Naive thymus-derived CD4-positive, alpha-beta T cell (primary cell): ENCODE measurements around the gene C2CD2. TPM values are rescaled to one million over a fixed set of nuclear protein-coding genes. Genes with fewer than 3 reads are reported as not detected.
"Not testable (repeated sequence)": the region's sequence is repeated elsewhere in the genome, so short reads cannot be mapped to it uniquely, and the experiment has no call there.

ENCODE experiments used
- ATAC-seq: fragments of 150-1000 bp; cut with Tn5 transposase; 2 replicates; pipeline ENCODE4 v1.10.0; 2021; ENCODE audit warnings: mild to moderate bottlenecking, moderate library complexity
- CTCF ChIA-PET: fragments of 350-600 bp; sonication (Branson Sonifier 250); formaldehyde crosslinking; loops from one replicate; lab custom pipeline; 2021; ENCODE audit warnings: antibody characterized with exemption; lab: Charles Lee
- POLR2A ChIA-PET: fragments of 350-600 bp; sonication (Branson Sonifier 250); formaldehyde crosslinking; loops from one replicate; lab custom pipeline; 2021; ENCODE audit warnings: antibody characterized with exemption, inconsistent platforms; lab: Charles Lee
- DNase-seq, 9 donors: peaks; one replicate each; pipeline versions ENCODE4 v3.0.0 to v3.0.0-alpha.2; 2020 to 2022; ENCODE audit warnings: mixed read lengths in 1 of 9
- H3K27ac ChIP-seq: one replicate; pipeline ENCODE4 v1.7.0; 2013; ENCODE audit warnings: mild to moderate bottlenecking, low read depth, low read length, moderate library complexity
- H3K27me3 ChIP-seq, 2 donors: one replicate each; pipeline ENCODE4 v1.7.0; 2013; ENCODE audit warnings: low read length in 2 of 2, mild to moderate bottlenecking in 2 of 2, moderate library complexity in 2 of 2; ENCODE audit not compliant: control insufficient read depth in 2 of 2, insufficient read depth in 2 of 2
- H3K36me3 ChIP-seq, 3 experiments: 1 replicate in 2 of 3; 2 replicates in 1 of 3; pipeline ENCODE4 v1.7.0; 2013; ENCODE audit warnings: low read length in 3 of 3, mild to moderate bottlenecking in 3 of 3, moderate library complexity in 1 of 3; ENCODE audit not compliant: insufficient read depth in 3 of 3, control insufficient read depth in 2 of 3
- H3K4me1 ChIP-seq, 2 donors: one replicate each; pipeline ENCODE4 v1.7.0; 2013; ENCODE audit warnings: low read length in 2 of 2, mild to moderate bottlenecking in 2 of 2, moderate library complexity in 1 of 2; ENCODE audit not compliant: control insufficient read depth in 2 of 2, insufficient read depth in 2 of 2
- H3K4me3 ChIP-seq: 2 replicates; pipeline ENCODE4 v1.7.0; 2013; ENCODE audit warnings: mild to moderate bottlenecking, low read length
- H3K9me3 ChIP-seq, 3 experiments: 1 replicate in 2 of 3; 2 replicates in 1 of 3; pipeline ENCODE4 v1.7.0; 2013; ENCODE audit warnings: low read length in 3 of 3; ENCODE audit not compliant: control insufficient read depth in 2 of 3
- H3K27ac Mint-ChIP-seq, 9 donors: one replicate each; pipeline ENCODE4 v1.8.0; 2020 to 2022; ENCODE audit warnings: mixed read lengths in 9 of 9, mild to moderate bottlenecking in 8 of 9, moderate library complexity in 5 of 9, inconsistent platforms in 2 of 9
- H3K27me3 Mint-ChIP-seq, 5 donors: one replicate each; pipeline ENCODE4 v1.8.0; 2021 to 2022; ENCODE audit warnings: mixed read lengths in 5 of 5, mild to moderate bottlenecking in 1 of 5
- H3K36me3 Mint-ChIP-seq, 5 donors: one replicate each; pipeline ENCODE4 v1.8.0; 2020 to 2022; ENCODE audit warnings: mixed read lengths in 5 of 5, mild to moderate bottlenecking in 3 of 5, inconsistent platforms in 1 of 5
- H3K4me1 Mint-ChIP-seq, 7 donors: one replicate each; pipeline ENCODE4 v1.8.0; 2020 to 2022; ENCODE audit warnings: mixed read lengths in 7 of 7, mild to moderate bottlenecking in 3 of 7, inconsistent platforms in 1 of 7
- H3K4me3 Mint-ChIP-seq, 10 donors: one replicate each; pipeline ENCODE4 v1.8.0; 2020 to 2022; ENCODE audit warnings: mild to moderate bottlenecking in 10 of 10, mixed read lengths in 10 of 10, moderate library complexity in 6 of 10, inconsistent platforms in 2 of 10
- H3K9me3 Mint-ChIP-seq, 11 donors: one replicate each; pipeline ENCODE4 v1.8.0; 2020 to 2022; ENCODE audit warnings: mixed read lengths in 11 of 11, mild to moderate bottlenecking in 4 of 11, inconsistent platforms in 1 of 11, moderate library complexity in 1 of 11
- intact Hi-C, 2 donors: fragments of 100-400 bp; cut with micrococcal nuclease; formaldehyde crosslinking; loops; one replicate each; pipeline ENCODE4 v1.15.1; 2023
- polyA plus RNA-seq, 2 donors: library from polyadenylated mRNA; unstranded; fragments of 300-500 nt; fragmentation: Illumina TruSeq; gene quantifications; one replicate each; pipeline ENCODE4 v1.2.3, GENCODE V29; 2021
- total RNA-seq, 6 experiments: library from RNA in 5 of 6; stranded (reverse) in 5 of 6; gene quantifications; 1 replicate in 5 of 6; 2 replicates in 1 of 6; pipeline ENCODE4 v1.2.3 and lab custom pipeline; 2021 to 2026

C2CD2 gene
- total and polyA plus RNA-seq, 7 experiments from 2014 or later: 2.8 to 14.8 (median 10.0) TPM

DNA sequence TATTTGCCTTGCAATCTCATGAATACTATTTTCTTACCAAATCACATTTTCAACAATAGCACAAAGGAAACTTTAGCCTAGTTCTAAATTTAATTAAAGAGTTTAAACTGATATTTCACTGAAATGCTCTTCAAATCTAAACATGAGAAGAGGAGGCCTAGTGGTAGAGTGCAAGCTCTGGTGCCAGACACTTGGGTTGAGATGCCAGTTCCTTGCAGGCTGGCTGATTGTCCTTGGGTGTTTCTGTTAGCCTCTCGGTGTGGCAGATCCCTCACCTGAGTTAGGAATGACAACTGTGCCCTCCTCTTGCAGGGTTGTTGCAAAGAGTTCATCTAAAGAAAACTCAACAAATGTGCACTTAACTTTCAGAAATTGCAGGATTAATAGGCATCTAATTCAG lies 43.8 kb upstream of the C2CD2 start:
- ChIA-PET CTCF (no interaction called here), POLR2A (no interaction called here)
- H3K27ac Mint-ChIP-seq: peak overlapping the region in 1 of 9 donors; percentile 87
- H3K4me3 Mint-ChIP-seq: no peak overlapping the region
- DNase-seq: no peak
- H3K27ac ChIP-seq: no peak overlapping the region
- H3K4me3 ChIP-seq: no peak overlapping the region
- no peaks in the 10 kb centered on the region for H3K9me3 ChIP-seq
- H3K4me1 Mint-ChIP-seq: peaks cover 15 to 23% (median 17%) of the 10 kb centered on the region in 7 donors
- no peak for ATAC-seq
- peaks cover 0 to 15% (median 3%) of the 10 kb centered on the region in 11 donors for H3K9me3 Mint-ChIP-seq
- no peaks in the 10 kb centered on the region for H3K27me3 ChIP-seq
- intact Hi-C loops: no loop called here
- H3K4me1 ChIP-seq: peaks cover 2 to 10% of the 10 kb centered on the region in 2 donors
- no peaks in the 10 kb centered on the region for H3K27me3 Mint-ChIP-seq
- H3K36me3 ChIP-seq: peaks cover 0 to 29% (median 10%) of the 10 kb centered on the region in 3 experiments
- peaks cover 13 to 73% (median 64%) of the 10 kb centered on the region in 5 donors for H3K36me3 Mint-ChIP-seq

DNA sequence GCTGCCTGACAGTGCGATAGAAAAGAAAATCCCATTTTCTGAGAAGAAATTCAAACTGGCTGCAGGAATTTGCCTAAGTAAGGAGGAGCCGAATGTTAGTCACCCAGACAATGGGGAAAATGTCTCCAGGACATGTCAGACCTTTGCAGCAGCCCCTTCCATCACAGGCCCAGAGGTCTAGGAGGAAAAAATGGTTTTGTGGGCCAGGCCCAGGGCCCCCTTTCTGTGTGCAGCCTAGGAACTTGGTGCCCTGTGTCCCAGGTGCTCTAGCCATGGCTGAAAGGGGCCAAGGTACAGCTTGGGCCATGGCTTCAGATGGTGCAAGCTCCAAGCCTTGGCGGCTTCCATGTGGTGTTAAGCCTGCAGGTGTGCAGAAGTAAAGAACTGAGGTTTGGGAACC lies 41.8 kb upstream of the C2CD2 start:
- POLR2A ChIA-PET: no interaction called here
- Mint-ChIP-seq H3K36me3 (peaks cover 19 to 82% (median 65%) of the 10 kb centered on the region in 5 donors), H3K27ac (no peak overlapping the region), H3K9me3 (peaks cover 0 to 15% (median 3%) of the 10 kb centered on the region in 11 donors), H3K27me3 (no peaks in the 10 kb centered on the region), H3K4me3 (no peak overlapping the region), H3K4me1 (peaks cover 0 to 7% (median 6%) of the 10 kb centered on the region in 7 donors)
- no peak overlapping the region for H3K27ac ChIP-seq
- no peaks in the 10 kb centered on the region for H3K9me3 ChIP-seq
- ATAC-seq (no peak), DNase-seq (no peak)
- CTCF ChIA-PET: no interaction called here
- peaks cover 0 to 39% (median 13%) of the 10 kb centered on the region in 3 experiments for H3K36me3 ChIP-seq
- no peak overlapping the region for H3K4me3 ChIP-seq
- no peaks in the 10 kb centered on the region for H3K27me3 ChIP-seq
- no peaks in the 10 kb centered on the region for H3K4me1 ChIP-seq
- intact Hi-C loops: no loop called here

DNA sequence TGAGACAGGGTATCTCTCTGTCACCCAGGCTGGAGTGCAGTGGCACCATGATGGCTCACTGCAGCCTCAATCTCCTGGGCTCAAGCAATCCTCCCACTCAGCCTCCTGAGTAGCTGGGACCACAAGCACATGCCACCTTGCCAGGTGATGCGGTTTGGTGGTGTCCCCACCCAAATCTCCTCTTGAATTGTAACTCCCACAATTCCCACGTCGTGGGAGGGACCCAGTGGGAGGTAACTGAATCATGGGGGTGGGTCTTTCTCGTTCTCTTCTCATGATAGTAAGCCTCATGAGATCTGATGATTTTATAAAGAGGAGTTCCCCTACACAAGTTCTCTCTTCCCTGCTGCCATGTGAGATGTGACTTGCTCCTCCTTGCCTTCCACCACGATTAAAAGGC lies 40.8 kb upstream of the C2CD2 start:
- H3K4me3 ChIP-seq, H3K27me3 ChIP-seq, POLR2A ChIA-PET, DNase-seq, H3K4me1 ChIP-seq, H3K27ac Mint-ChIP-seq, CTCF ChIA-PET, intact Hi-C loops, H3K4me3 Mint-ChIP-seq, H3K9me3 ChIP-seq, H3K27me3 Mint-ChIP-seq, ATAC-seq, H3K4me1 Mint-ChIP-seq, H3K27ac ChIP-seq: not testable (repeated sequence)
- peaks cover 0 to 39% (median 13%) of the 10 kb centered on the region in 3 experiments for H3K36me3 ChIP-seq
- peaks cover 19 to 76% (median 61%) of the 10 kb centered on the region in 5 donors for H3K36me3 Mint-ChIP-seq
- H3K9me3 Mint-ChIP-seq: peaks cover 0 to 15% (median 3%) of the 10 kb centered on the region in 11 donors

DNA sequence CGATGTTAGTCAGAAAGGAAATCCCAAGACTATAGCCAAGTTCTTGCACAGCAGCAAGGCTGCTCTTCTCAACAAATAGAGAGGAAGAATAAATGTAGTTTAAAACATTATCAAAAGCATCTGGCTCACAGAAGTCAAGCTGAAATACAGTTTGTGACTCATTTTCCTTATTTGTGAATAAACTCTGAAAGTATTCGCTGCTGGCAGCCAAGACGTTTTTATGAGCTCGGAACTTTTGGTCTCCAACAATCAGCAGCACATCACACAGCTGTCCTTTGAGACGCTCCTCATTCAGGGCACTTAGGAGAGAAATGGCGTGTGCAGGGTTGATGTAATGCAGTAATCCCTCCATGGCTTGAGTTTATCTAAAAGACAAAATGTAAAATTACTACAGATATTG lies 39.9 kb upstream of the C2CD2 start:
- H3K27me3 Mint-ChIP-seq: no peaks in the 10 kb centered on the region
- H3K4me3 Mint-ChIP-seq: no peak overlapping the region
- H3K36me3 Mint-ChIP-seq: peaks cover 16 to 72% (median 55%) of the 10 kb centered on the region in 5 donors
- Histone ChIP-seq H3K4me3 (no peak overlapping the region), H3K4me1 (no peaks in the 10 kb centered on the region), H3K27ac (no peak overlapping the region), H3K36me3 (peaks cover 0 to 39% (median 7%) of the 10 kb centered on the region in 3 experiments), H3K9me3 (no peaks in the 10 kb centered on the region), H3K27me3 (no peaks in the 10 kb centered on the region)
- no peak for ATAC-seq
- peaks cover 0 to 4% (median 0%) of the 10 kb centered on the region in 7 donors for H3K4me1 Mint-ChIP-seq
- H3K9me3 Mint-ChIP-seq: peaks cover 0 to 15% (median 3%) of the 10 kb centered on the region in 11 donors
- POLR2A ChIA-PET: no interaction called here
- DNase-seq: no peak
- intact Hi-C loops: no loop called here
- CTCF ChIA-PET: no interaction called here
- H3K27ac Mint-ChIP-seq: no peak overlapping the region

DNA sequence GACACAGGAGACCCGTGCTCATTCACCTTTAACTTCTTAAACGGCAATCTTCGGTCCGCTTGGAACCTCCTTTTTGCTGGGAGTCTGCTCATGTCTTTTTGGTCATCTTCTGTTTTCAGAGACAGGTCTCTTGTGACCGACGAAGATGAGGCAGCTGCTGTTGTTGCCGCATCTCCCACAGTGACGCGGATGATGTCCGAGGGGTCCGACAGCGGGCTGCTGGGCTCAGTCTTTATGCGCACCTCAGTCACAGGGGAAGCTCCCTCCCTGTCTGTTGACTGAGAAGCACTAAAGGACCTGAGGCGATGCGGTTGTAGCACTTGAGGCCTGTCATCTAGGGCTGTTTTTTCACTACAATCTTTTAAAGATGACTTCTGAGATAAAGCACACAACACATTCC lies 38.8 kb upstream of the C2CD2 start:
- H3K27ac Mint-ChIP-seq: peak overlapping the region in 2 of 9 donors; percentile 25 to 36
- CTCF ChIA-PET: interaction anchor here (1.1 kb wide), 1 partner anchor 125 kb away, joined by 3 read pairs; no protein-coding TSS in a partner anchor
- POLR2A ChIA-PET: no interaction called here

DNA sequence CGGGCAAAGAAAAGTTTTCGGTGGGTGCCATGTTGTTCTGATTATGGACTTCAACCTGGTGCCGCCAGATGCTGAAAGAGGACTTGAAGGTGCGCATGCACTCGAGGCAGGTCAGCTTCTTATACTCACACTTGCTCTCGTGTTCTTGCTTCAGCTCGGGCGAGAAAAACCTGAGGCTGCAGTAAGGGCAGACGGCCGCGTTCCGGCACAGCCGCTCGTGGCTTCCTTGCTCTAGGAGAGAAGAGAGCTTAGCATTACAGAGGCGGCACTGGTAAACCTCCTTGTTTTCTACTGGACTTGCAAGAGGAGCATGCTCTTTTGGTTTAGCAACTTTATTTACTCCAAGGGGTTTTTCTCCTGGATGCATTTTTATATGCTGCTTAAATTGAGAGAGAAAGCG lies 37.8 kb upstream of the C2CD2 start:
- Mint-ChIP-seq H3K9me3 (peaks cover 0 to 14% (median 3%) of the 10 kb centered on the region in 11 donors), H3K27ac (no peak overlapping the region), H3K36me3 (peaks cover 14 to 61% (median 44%) of the 10 kb centered on the region in 5 donors), H3K27me3 (no peaks in the 10 kb centered on the region), H3K4me3 (no peak overlapping the region), H3K4me1 (peaks cover 0 to 5% (median 0%) of the 10 kb centered on the region in 7 donors)
- H3K27me3 ChIP-seq: no peaks in the 10 kb centered on the region
- CTCF ChIA-PET: interaction anchor here (1.1 kb wide), 1 partner anchor 126 kb away, joined by 3 read pairs; no protein-coding TSS in a partner anchor
- peaks cover 0 to 39% (median 7%) of the 10 kb centered on the region in 3 experiments for H3K36me3 ChIP-seq
- H3K9me3 ChIP-seq: no peaks in the 10 kb centered on the region
- H3K4me1 ChIP-seq: no peaks in the 10 kb centered on the region
- no peak overlapping the region for H3K4me3 ChIP-seq
- DNase-seq (no peak), ATAC-seq (no peak)
- POLR2A ChIA-PET: no interaction called here
- intact Hi-C loops: no loop called here
- H3K27ac ChIP-seq: no peak overlapping the region

More for the DNA sequence above, 38.8 kb upstream of the C2CD2 start:
- no peak overlapping the region for H3K4me3 ChIP-seq
- Mint-ChIP-seq H3K4me1 (peaks cover 0 to 4% (median 0%) of the 10 kb centered on the region in 7 donors), H3K9me3 (peaks cover 0 to 14% (median 3%) of the 10 kb centered on the region in 11 donors), H3K27me3 (no peaks in the 10 kb centered on the region), H3K36me3 (peaks cover 14 to 64% (median 48%) of the 10 kb centered on the region in 5 donors), H3K4me3 (no peak overlapping the region)
- ATAC-seq (no peak), DNase-seq (no peak)
- H3K27me3 ChIP-seq: no peaks in the 10 kb centered on the region
- H3K36me3 ChIP-seq: peaks cover 0 to 39% (median 7%) of the 10 kb centered on the region in 3 experiments
- H3K9me3 ChIP-seq: no peaks in the 10 kb centered on the region
- intact Hi-C loops: no loop called here
- H3K4me1 ChIP-seq: no peaks in the 10 kb centered on the region
- no peak overlapping the region for H3K27ac ChIP-seq

DNA sequence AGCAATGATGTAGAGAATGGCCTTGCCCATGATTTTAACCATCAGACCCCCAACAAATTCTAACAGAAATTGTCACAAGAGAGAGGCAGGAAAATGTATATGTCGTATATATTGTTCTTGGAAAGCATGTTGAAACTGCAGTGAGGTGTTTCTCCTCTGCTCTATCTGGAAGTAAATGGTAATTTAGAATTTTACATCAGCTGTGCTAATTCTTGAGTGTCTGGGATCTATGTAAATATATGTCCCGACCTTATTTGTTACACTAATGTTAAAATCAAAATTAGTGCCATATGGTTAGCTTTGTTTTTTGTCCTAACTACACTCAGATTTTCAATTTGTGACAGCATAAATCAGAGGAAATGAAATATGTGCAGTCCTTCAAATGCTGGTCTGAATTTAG lies 35.9 kb upstream of the C2CD2 start:
- Mint-ChIP-seq H3K27ac (peak overlapping the region in 1 of 9 donors; percentile 43), H3K4me3 (no peak overlapping the region), H3K4me1 (peaks cover 0 to 5% (median 0%) of the 10 kb centered on the region in 7 donors), H3K36me3 (peaks cover 8 to 42% (median 30%) of the 10 kb centered on the region in 5 donors), H3K27me3 (peaks cover 0 to 5% (median 0%) of the 10 kb centered on the region in 5 donors), H3K9me3 (no peaks in the 10 kb centered on the region)
- POLR2A ChIA-PET: no interaction called here
- no peak overlapping the region for H3K4me3 ChIP-seq
- peaks cover 0 to 34% (median 7%) of the 10 kb centered on the region in 3 experiments for H3K36me3 ChIP-seq
- CTCF ChIA-PET: no interaction called here
- ATAC-seq (no peak), DNase-seq (no peak)
- H3K27ac ChIP-seq: no peak overlapping the region
- intact Hi-C loops: no loop called here
- no peaks in the 10 kb centered on the region for H3K27me3 ChIP-seq
- no peaks in the 10 kb centered on the region for H3K4me1 ChIP-seq
- H3K9me3 ChIP-seq: no peaks in the 10 kb centered on the region
